Liver (tissue), 9 donors: Measurements from ENCODE around the gene RPL10A. TPM values are rescaled to one million over a fixed set of nuclear protein-coding genes. Genes with fewer than 3 reads are reported as not detected.

Experiments used
- DNase-seq: peaks from one replicate; pipeline ENCODE4 v3.0.0-alpha.2; 2017; ENCODE audit warnings: low spot score
- H3K27ac ChIP-seq, 2 donors: one replicate each; pipeline ENCODE4 v1.7.0; 2013; ENCODE audit warnings: inconsistent platforms in 2 of 2, low read length in 2 of 2, control low read depth in 1 of 2, low read depth in 1 of 2, mild to moderate bottlenecking in 1 of 2
- H3K27me3 ChIP-seq, 4 donors: one replicate each; pipeline versions ENCODE4 v1.6.1 to v1.7.0; 2013; ENCODE audit warnings: low read length in 3 of 4, inconsistent platforms in 1 of 4, mild to moderate bottlenecking in 1 of 4, moderate library complexity in 1 of 4; ENCODE audit not compliant: control insufficient read depth in 4 of 4, insufficient read depth in 4 of 4
- H3K36me3 ChIP-seq, 4 donors: one replicate each; pipeline versions ENCODE4 v1.6.1 to v1.7.0; 2013; ENCODE audit warnings: low read length in 3 of 4, mild to moderate bottlenecking in 3 of 4, low read depth in 1 of 4, moderate library complexity in 1 of 4; ENCODE audit not compliant: control insufficient read depth in 4 of 4, insufficient read depth in 3 of 4
- H3K4me1 ChIP-seq, 4 donors: one replicate each; pipeline versions ENCODE4 v1.6.1 to v1.7.0; 2013; ENCODE audit warnings: low read length in 3 of 4, mild to moderate bottlenecking in 3 of 4, moderate library complexity in 1 of 4; ENCODE audit not compliant: control insufficient read depth in 4 of 4, insufficient read depth in 4 of 4
- H3K4me3 ChIP-seq, 3 donors: one replicate each; pipeline versions ENCODE4 v1.6.1 to v1.7.0; 2013; ENCODE audit warnings: low read length in 3 of 3, control low read depth in 1 of 3, low read depth in 1 of 3, mild to moderate bottlenecking in 1 of 3
- H3K9ac ChIP-seq, 2 donors: one replicate each; pipeline ENCODE4 v1.7.0; 2013; ENCODE audit warnings: low read length in 2 of 2, mild to moderate bottlenecking in 2 of 2, moderate library complexity in 2 of 2, control low read depth in 1 of 2, low read depth in 1 of 2
- H3K9me3 ChIP-seq, 4 donors: one replicate each; pipeline versions ENCODE4 v1.6.1 to v1.7.0; 2013; ENCODE audit warnings: low read length in 3 of 4; ENCODE audit not compliant: control insufficient read depth in 4 of 4
- EGR1 ChIP-seq, 2 donors: IDR thresholded peaks; 2 replicates each; pipeline ENCODE4 v1.6.1; 2016 to 2018; ENCODE audit warnings: antibody characterized with exemption in 2 of 2, low read depth in 2 of 2
- HNF4A ChIP-seq, 2 donors: conservative IDR thresholded peaks; 2 replicates each; pipeline ENCODE4 v1.6.1; 2016; ENCODE audit warnings: antibody characterized with exemption in 2 of 2, mild to moderate bottlenecking in 2 of 2
- HNF4G ChIP-seq: IDR thresholded peaks from 2 replicates; pipeline ENCODE4 v1.6.1; 2016; ENCODE audit warnings: antibody characterized with exemption
- MAX ChIP-seq: IDR thresholded peaks from 2 replicates; pipeline ENCODE4 v1.6.1; 2016; ENCODE audit warnings: antibody characterized with exemption
- RAD21 ChIP-seq, 2 donors: IDR thresholded peaks; 2 replicates each; pipeline ENCODE4 v1.6.1; 2016; ENCODE audit warnings: antibody characterized with exemption in 2 of 2, mild to moderate bottlenecking in 2 of 2
- RXRA ChIP-seq, 2 donors: IDR thresholded peaks; 2 replicates each; pipeline ENCODE4 v1.6.1; 2017 to 2018; ENCODE audit warnings: antibody characterized with exemption in 2 of 2, mild to moderate bottlenecking in 1 of 2
- TAF1 ChIP-seq: conservative IDR thresholded peaks from 2 replicates; pipeline ENCODE4 v1.6.1; 2016; ENCODE audit warnings: antibody characterized with exemption, mild to moderate bottlenecking
- YY1 ChIP-seq: IDR thresholded peaks from 2 replicates; pipeline ENCODE4 v1.6.1; 2016; ENCODE audit warnings: antibody characterized with exemption, mild to moderate bottlenecking
- ZBTB33 ChIP-seq: IDR thresholded peaks from 2 replicates; pipeline ENCODE4 v1.6.1; 2016; ENCODE audit warnings: antibody characterized with exemption
- WGBS: extraction: QIAGEN DNeasy Blood & Tissue Kit; methylation state at CpG from one replicate; pipeline ENCODE4 v1.1.7; 2013; 5-methylcytosine and 5-hydroxymethylcytosine counted together
- polyA plus RNA-seq, 2 donors: library from polyadenylated mRNA; stranded (reverse) in 1 of 2; unstranded in 1 of 2; fragments of 200-250 nt in 1 of 2; fragments of >200 nt in 1 of 2; fragmentation: Nextera tagmentation in 1 of 2; extraction: Ambion mirVana in 1 of 2; gene quantifications; one replicate each; pipeline versions ENCODE4 v1.2.1 to v1.2.3, GENCODE V29; 2013 to 2015
- total RNA-seq, 2 donors: library from RNA; depleted of rRNA; stranded (reverse); fragments of >200 nt; gene quantifications; one replicate each; pipeline ENCODE4 v1.2.3, GENCODE V29; 2014
- TF ChIP-seq, protein P1 (sequence below): IDR thresholded peaks from 2 replicates; pipeline ENCODE4 v1.6.1; 2016; ENCODE audit warnings: antibody characterized with exemption, mild to moderate bottlenecking
- donor health status: healthy.
- donor health status: healthy.
- donor health status: healthy.
- donor health status: healthy.
- donor health status: healthy.

The RPL10A gene
- total and polyA plus RNA-seq, 4 donors = 213 to 1,235 (median 528) TPM

GRCh38 chr6:35443341-35444030, 24.7 kb upstream of the RPL10A start:
- no peaks in the 10 kb centered on the region for H3K9me3 ChIP-seq
- TF ChIP-seq, protein P1, sequence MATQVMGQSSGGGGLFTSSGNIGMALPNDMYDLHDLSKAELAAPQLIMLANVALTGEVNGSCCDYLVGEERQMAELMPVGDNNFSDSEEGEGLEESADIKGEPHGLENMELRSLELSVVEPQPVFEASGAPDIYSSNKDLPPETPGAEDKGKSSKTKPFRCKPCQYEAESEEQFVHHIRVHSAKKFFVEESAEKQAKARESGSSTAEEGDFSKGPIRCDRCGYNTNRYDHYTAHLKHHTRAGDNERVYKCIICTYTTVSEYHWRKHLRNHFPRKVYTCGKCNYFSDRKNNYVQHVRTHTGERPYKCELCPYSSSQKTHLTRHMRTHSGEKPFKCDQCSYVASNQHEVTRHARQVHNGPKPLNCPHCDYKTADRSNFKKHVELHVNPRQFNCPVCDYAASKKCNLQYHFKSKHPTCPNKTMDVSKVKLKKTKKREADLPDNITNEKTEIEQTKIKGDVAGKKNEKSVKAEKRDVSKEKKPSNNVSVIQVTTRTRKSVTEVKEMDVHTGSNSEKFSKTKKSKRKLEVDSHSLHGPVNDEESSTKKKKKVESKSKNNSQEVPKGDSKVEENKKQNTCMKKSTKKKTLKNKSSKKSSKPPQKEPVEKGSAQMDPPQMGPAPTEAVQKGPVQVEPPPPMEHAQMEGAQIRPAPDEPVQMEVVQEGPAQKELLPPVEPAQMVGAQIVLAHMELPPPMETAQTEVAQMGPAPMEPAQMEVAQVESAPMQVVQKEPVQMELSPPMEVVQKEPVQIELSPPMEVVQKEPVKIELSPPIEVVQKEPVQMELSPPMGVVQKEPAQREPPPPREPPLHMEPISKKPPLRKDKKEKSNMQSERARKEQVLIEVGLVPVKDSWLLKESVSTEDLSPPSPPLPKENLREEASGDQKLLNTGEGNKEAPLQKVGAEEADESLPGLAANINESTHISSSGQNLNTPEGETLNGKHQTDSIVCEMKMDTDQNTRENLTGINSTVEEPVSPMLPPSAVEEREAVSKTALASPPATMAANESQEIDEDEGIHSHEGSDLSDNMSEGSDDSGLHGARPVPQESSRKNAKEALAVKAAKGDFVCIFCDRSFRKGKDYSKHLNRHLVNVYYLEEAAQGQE = no peak
- no peak for TF ChIP-seq RAD21 (IDR thresholded peaks at IDR 0.05)
- no peak for TF ChIP-seq ZBTB33
- no peak for TF ChIP-seq YY1
- no peak overlapping the region for H3K27ac ChIP-seq
- no peak overlapping the region for H3K4me3 ChIP-seq
- H3K9ac ChIP-seq = no peak overlapping the region
- DNase-seq = no peak
- no peaks in the 10 kb centered on the region for H3K4me1 ChIP-seq
- no peaks in the 10 kb centered on the region for H3K36me3 ChIP-seq
- 92% methylated on average over 9 of the region's 9 CpGs for WGBS
- H3K27me3 ChIP-seq = no peaks in the 10 kb centered on the region

- H3K4me1 ChIP-seq = no peaks in the 10 kb centered on the region
- H3K9ac ChIP-seq = no peak overlapping the region
- TF ChIP-seq ZBTB33 = no peak
- TF ChIP-seq MAX = no peak
- TF ChIP-seq RAD21 (IDR thresholded peaks at IDR 0.05) = no peak
- no peak for TF ChIP-seq HNF4G
- TF ChIP-seq RXRA (IDR thresholded peaks at IDR 0.05) = no peak
- TF ChIP-seq, protein P1 = no peak
- TF ChIP-seq EGR1 (IDR thresholded peaks at IDR 0.05; ENCODE audit: low read depth in 2 of 2) = no peak
- no peak for TF ChIP-seq YY1
- TF ChIP-seq HNF4A (conservative IDR thresholded peaks at IDR 0.05) = no peak
- no peak for TF ChIP-seq TAF1
- no peak for DNase-seq
- no peak overlapping the region for H3K4me3 ChIP-seq
- no peak overlapping the region for H3K27ac ChIP-seq
- no peaks in the 10 kb centered on the region for H3K36me3 ChIP-seq
- WGBS = 83% methylated on average over 7 of the region's 7 CpGs
- H3K27me3 ChIP-seq = no peaks in the 10 kb centered on the region
- H3K9me3 ChIP-seq = no peaks in the 10 kb centered on the region
Measured at GRCh38 chr6:35445691-35446090, 22.5 kb upstream of the RPL10A start.
